Metanephros (tissue), 1 donor: Measurements from ENCODE around the gene FEZF1. TPM values are rescaled to one million over a fixed set of nuclear protein-coding genes. Genes with fewer than 3 reads are reported as not detected.

Experiments
- total RNA-seq: library from RNA; depleted of rRNA; stranded (reverse); fragments of >200 nt; gene quantifications from one replicate; pipeline ENCODE4 v1.2.3, GENCODE V29; 2014

FEZF1 gene
- total RNA-seq = not detected

GRCh38 chr7:122304319-122304975, at the start of gene FEZF1:
FEZF1 (minus strand) TSS chr7:122304750; CDS start chr7:122304437, 313 bp downstream.

Other genes starting within 250 kb of the FEZF1 start
- 62.9 TPM for gene AASS, start 160.5 kb downstream of the FEZF1 start, total RNA-seq